ENCODE results near the gene IFT74.
A peak's percentile ranks its signal among the peaks of the same experiment; 100 is the strongest.

IFT74 gene

GRCh38 chr9:26955921-26956859, at the start of gene IFT74:
Gene IFT74, plus strand, starts transcription at chr9:26956412. Its CDS starts 5,556 bp downstream, at chr9:26961968.
- DNase-seq: peak; percentile 96

GRCh38 chr9:26913138-26913668, 43.0 kb upstream of the IFT74 start:
- DNase-seq: no peak

DNA sequence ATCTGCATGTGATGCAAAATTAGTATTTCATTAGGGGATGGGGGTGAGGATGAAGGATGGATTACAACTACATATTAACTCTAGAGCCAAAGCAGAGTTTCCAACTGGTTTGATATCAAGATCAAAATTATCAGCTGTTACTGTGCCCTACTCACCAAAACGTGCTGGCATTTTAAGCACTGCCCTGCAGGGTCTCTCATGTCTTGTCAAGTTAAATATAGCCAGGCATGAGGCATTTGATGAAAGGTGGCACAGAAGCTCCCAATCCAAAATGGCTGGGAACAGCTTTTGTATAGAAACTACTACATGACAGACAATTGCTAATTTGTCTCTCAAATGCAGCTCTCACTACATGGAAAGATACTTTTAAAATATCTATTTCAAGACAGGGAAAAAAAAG, 36.5 kb upstream of the IFT74 start:
- no peak for DNase-seq

DNA sequence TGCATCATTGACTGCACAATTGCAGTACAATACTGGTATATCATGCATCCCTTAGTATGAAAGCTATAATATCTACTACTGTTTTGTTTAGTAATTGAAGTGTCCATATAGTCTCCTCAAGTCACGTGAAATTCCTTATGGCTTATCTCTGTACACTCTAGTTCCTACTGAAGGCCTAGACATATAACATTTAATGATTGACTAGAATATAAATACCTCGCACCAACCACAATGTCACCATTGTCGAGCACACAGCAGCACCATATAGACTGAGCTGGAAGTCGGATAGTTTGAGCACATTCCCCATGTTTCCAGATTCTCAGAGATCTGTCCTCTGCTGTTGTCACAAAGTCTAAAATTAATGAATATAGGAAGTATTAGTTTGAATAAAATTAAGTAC, 30.6 kb upstream of the IFT74 start:
- no peak for DNase-seq

DNA sequence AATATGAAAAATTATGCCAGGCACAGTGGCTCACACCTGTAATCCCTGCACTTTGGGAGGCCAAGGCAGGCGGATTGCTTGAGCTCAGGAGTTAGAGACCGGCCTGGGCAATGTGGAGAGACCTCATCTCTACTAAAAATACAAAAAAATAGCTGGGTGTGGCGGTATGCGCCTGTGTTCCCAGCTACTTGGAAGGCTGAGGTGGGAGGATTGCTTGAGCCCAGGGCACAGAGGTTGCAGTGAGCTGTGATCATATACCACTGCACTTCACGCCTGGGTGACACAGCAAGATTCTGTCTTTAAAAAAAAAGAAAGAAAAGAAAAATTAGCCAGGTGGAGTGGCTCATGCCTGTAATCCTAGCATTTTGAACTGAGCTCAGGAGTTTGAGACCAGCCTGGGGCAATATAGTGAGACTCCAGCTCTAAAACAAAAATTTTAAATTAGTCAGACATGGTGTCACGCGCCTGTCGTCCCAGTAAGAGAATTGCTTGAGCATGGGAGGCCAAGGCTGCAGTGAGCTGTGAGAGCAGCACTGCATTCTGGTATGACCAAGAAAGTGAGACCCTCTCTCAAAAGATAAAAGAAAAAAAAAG, 27.2 kb upstream of the IFT74 start:
- DNase-seq: no peak

GRCh38 chr9:26935847-26936246, 20.4 kb upstream of the IFT74 start:
- DNase-seq: no peak

GRCh38 chr9:26937816-26938371, 18.3 kb upstream of the IFT74 start:
- no peak for DNase-seq

DNA sequence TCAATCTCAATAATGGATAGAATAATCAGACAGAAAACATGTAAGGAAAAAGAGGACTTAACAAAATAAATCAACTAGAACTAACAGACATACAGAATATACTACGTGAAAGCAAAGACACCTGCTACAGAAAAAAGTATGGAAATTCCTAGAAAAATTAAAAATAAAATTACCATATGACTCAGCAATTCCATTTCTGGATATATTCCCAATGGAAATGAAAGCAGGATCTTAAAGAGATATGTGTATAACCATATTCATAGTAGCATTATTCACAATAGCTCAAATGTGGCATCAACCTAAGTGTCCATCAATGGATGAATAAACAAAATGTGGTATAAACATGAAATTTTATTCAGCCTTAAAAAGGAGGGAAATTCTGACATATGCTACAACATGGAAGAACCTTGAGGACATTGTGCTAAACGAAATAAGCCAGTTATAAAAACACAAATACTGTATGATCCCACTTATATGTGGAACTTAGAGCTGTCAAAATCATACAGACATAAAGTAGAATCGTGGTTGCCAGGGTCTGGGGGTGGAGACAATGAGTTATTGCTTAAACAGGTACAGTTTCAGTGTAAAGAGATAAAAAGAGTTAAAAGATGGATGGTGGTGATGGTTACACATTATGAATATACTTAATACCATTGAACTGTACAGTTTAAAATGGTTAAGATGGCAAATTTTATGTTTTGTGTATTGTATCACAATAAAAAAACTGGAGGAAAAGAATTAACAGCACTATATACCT, 16.1 kb upstream of the IFT74 start:
- DNase-seq: no peak

- no peak for DNase-seq
These were observed 15.4 kb upstream of the IFT74 start for GRCh38 chr9:26940779-26941178.

GRCh38 chr9:26945591-26945990, 10.6 kb upstream of the IFT74 start:
- no peak for DNase-seq

DNA sequence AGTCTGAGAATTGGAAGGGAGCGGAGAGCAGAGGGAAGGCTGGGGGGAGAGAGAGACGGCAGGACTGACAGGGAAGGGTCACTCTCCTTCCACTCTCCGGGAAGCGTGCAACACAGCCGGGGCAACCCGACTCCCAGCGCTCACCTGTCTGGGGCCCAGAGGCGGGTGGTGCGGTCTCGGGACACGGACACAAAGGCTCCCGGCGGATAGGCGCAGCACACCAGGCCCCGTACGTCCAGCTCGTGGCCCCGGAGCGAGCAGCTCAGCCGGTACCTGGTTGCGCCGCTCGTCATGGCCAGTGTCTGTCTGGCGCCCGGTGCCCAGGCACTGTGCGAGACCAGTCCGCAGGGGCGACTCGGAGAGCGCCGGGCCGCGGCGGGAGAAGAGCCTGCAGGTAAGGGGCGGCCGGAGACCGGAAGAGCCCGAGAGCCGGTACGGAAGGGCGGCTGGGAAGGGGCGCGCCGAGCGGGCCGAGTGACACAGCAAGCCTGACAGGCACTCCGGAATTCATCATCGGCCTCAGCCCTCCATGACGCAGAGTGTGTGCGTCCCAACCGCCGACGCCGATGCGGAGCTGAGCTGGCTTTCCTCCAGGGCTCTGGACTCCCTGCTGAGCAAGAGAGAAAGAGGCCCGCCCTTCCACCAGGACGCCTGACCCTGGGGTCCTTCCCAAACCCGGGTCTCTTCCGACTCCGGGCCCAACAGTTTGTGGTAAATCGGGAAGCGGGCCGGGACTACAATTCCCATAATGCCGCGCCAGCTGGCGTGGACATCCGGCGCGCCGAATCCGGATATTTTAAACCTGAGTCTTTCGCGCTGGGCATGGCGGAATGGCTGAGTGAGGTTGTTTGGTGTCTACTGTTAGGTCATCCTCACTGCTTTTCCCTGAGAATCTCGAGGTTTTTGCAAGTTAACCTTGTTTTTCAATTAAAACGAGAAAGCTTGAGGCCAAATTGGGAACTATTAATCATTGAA, 9.2 kb upstream of the IFT74 start, which contains the start of gene PLAA:
Gene PLAA, minus strand, starts transcription at position 490 of the 975 bp plus-strand sequence. Its CDS starts 197 bp downstream, at position 293.
- peak; percentile 92 for DNase-seq

- DNase-seq: no peak
These were observed 8.5 kb upstream of the IFT74 start for GRCh38 chr9:26947736-26948135.

GRCh38 chr9:26949637-26950069, 6.6 kb upstream of the IFT74 start:
- DNase-seq: no peak

DNA sequence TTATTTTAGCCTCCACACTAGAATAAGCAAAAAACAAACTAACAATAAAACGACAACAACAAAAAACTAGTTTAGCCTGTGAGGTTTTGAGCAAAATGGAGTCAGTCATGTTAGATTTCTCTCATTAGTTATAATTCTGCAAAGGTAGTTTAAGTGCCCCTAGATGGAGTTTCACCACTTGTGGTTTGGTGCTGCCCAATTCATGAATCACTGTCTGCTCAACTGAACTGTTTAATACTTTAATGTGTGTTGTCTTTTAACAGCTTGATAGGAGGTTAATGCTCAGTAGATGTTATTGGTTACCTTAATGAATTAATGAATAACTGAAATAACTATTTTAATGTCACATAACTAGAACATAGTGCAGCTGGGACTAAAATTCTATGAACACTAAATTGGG, 5.7 kb upstream of the IFT74 start:
- DNase-seq: no peak

- DNase-seq: no peak
These were observed 4.4 kb upstream of the IFT74 start for GRCh38 chr9:26951794-26952193.

- no peak for DNase-seq
These were observed 2.1 kb upstream of the IFT74 start for GRCh38 chr9:26954050-26954508.

DNA sequence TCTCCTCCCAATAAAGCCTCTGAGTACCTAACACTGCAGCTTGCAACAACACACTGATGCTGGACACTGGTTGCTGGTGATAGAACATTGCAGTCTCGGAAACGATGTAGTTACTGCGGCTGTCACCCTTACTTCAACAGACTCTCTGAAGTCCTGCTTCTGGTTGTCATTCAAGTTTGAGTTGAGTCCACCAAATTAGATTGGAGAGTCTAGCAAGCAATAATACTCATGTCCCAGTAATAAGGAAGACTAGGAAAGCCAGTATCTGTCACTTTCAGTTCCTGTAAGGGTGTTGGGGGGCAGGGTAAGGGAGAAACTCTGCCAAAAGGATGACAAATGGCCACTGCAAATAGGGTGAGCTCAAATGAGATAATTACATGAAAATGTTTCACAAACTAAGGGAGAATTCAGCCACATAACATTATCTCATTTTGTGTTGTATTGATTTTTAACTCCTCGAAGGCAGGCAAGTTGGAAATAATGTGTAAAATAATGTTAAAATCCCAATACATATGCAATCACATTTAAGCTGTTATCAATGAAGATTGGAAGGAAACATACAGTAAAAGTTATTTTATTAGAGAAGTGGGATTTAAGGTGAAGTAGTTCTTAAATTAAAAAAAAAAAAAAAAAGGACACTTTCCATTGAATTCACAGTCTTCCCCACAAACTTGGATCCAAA, 849 bp upstream of the IFT74 start:
- no peak for DNase-seq

DNA sequence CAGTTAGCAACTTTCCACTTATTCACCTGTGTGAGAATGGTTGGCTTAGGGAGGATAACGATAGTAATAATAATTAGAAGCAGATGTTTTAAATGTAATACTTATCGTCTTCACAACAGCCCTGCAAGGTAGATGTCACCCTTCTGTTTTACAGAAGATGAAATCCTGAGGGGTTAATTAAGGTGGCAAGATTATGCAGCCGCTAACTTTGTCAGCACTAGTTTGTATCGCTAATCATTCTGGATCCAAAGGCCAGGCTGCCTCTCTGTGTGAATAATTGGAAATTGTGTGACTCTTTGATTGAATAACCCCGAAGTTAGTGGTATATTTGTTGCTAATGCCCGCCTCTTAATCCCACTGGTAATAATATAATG, 635 bp downstream of the IFT74 start:
- DNase-seq: no peak

DNA sequence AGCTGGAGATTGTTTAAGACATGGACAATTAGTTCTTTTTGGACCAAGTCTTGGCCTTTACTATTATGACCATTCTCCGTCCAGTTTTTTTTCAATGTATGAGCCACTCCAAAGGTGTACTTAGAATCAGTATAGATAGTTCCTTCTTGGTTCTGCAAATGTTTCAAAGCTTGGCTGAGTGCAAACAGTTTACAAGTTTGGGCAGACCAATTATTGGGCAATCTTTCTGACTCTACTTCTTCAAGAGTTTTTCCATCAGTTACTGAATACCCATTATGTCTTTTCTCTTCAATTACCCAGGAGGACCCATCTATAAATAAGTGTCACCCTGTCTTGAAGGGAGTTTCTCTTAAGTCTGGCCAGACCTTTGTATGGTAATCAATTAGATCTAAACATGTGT, 15.5 kb downstream of the IFT74 start:
- no peak for DNase-seq

DNA sequence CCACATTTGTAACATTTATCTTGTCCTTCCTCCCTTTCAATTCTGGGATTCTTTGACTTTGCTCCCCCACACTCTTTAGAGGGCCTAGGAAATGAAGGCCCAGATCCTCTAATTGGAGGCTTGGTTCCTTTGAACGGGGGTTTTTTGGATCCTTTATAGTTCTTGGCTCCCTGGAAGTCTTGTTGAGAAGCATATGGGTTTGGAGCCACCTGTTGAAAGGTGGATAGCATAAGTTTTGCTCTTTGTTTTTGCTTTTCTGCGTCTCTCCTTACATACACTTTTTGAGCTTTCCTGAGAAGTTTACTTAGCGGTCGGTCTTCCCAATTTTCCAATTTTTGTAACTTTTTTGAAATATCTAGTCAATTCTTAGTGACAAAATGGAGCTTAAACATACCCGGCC, 17.8 kb downstream of the IFT74 start:
- no peak for DNase-seq

GRCh38 chr9:26974927-26975326, 18.7 kb downstream of the IFT74 start:
- no peak for DNase-seq

Measured in NCI-H774 (cell line).